ENCODE results near the gene OR1A1.
"Not testable (repeated sequence)": the region's sequence is repeated elsewhere in the genome, so short reads cannot be mapped to it uniquely, and the experiment has no call there.

OR1A1 gene

DNA sequence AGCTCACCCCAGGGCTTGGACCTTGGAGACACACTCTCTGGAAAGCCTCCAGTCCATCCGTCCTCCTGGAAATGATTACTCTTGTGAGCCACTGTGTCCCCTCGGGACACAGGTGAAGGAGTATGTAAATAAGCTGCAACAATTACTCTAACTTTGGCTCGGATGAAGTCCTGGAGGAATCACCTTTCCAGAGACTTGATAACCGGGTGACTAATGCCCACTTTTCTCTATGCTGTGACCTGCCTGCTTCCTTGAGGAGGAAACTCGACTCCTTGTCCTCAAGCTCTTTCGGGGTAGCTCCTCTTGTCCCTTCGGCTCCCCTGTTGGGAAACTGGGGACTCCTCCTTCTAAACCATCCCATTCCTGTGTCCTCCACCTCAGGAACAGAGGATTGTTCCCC, at the start of gene OR1A1:
Gene OR1A1 (plus strand): TSS at position 301 of the 400 bp plus-strand sequence. CDS start 7,954 bp downstream, outside the sequence.
- no peak for DNase-seq (ENCODE audit: low read depth)

DNA sequence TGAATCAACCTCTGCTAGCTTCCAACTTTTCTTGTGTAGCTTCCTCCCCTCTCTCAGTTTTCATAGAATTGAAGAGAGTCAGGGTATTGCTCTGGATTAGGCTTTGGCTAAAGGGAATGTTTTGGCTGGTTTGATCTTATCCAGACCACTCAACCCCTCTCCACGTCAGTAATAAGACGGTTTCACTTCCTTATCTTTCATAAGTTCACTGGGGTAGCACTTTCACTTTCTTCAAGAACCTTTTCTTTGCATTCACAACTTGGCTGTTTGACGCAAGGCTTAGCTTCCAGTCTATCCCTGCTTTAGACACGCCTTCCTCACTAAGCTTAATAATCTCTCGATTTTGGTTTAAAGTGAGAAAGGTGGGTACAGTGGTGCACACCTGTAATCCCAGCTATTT, 39.9 kb upstream of the OR1A1 start:
- no peak for DNase-seq (ENCODE audit: low read depth)

- DNase-seq (ENCODE audit: low read depth), result no peak
Observed at GRCh38 chr17:3189961-3190360, 17.5 kb upstream of the OR1A1 start.

DNA sequence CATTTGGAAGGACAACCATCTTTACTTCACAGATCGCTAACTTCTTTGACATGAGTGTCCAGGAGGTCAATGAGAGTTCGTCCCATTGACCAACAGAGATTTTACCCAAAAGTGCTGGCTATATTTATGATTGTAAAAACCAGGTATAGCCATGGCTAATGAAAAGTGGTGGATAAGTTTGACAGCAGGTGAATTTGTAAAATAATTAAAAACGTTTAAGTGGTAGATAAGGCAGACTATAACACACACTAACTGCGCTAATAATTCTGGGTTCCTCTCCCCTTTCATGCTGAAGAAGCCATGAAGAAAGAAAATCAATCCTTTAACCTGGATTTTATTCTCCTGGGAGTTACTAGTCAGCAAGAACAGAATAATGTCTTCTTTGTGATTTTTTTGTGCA, 10.2 kb upstream of the OR1A1 start, which contains the start of gene OR1A2:
Gene OR1A2 (plus strand): TSS at position 301 of the 400 bp plus-strand sequence. CDS start 0 bp downstream, at position 301.
- DNase-seq (ENCODE audit: low read depth), result no peak

- no peak for DNase-seq (ENCODE audit: low read depth)
Observed at GRCh38 chr17:3208484-3208883, 1.0 kb downstream of the OR1A1 start.

GRCh38 chr17:3213001-3213400, 5.5 kb downstream of the OR1A1 start:
- DNase-seq (ENCODE audit: low read depth), result no peak

GRCh38 chr17:3213587-3213986, 6.1 kb downstream of the OR1A1 start:
- DNase-seq (ENCODE audit: low read depth), result no peak

GRCh38 chr17:3219978-3220377, 12.5 kb downstream of the OR1A1 start:
- DNase-seq (ENCODE audit: low read depth), result not testable (repeated sequence)

DNA sequence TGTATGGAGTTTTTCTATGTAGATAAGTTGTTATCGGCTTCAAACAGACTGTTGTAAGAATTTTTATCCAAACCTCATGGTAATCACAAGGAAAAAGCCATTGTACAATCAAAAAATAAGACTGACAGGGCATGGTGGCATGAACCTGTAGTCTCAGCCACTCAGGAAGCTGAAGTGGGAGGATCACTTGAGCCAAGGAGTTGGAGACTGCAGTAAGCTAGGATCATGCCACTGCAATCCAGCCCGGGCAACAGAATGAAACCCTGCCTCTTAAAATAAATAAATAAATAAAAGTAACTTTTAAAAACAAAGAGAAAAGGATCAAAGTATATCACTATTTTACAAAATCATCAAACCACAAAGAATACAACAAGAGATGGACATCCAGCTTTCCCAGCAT, 14.4 kb downstream of the OR1A1 start:
- DNase-seq (ENCODE audit: low read depth), result peak; percentile 33

GRCh38 chr17:3222505-3222904, 15.0 kb downstream of the OR1A1 start:
- peak; percentile 2 for DNase-seq (ENCODE audit: low read depth)

- DNase-seq (ENCODE audit: low read depth), result not testable (repeated sequence)
Observed at GRCh38 chr17:3224721-3225352, 17.4 kb downstream of the OR1A1 start.

DNA sequence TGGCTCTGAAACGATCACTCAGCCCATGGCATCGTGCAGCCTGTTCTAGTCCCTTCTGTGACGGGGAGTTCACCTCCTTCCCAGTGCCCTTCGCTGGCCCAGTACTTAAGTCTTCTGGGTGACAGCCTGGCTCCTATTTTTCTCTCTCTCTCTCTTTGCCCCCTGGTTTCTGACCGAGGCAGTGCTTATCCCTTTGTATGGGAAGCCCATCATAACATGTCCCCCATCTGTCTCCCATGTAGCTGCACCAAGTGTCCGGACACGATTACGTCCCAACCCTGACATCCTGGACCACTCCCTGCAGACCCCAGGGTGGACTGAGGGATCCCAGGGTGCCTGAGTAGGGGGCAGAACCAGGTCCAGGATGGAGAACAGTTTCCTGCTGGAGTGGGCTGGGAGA, 24.8 kb downstream of the OR1A1 start:
- not testable (repeated sequence) for DNase-seq (ENCODE audit: low read depth)

GRCh38 chr17:3238685-3239084, 31.2 kb downstream of the OR1A1 start:
- DNase-seq (ENCODE audit: low read depth), result not testable (repeated sequence)

DNA sequence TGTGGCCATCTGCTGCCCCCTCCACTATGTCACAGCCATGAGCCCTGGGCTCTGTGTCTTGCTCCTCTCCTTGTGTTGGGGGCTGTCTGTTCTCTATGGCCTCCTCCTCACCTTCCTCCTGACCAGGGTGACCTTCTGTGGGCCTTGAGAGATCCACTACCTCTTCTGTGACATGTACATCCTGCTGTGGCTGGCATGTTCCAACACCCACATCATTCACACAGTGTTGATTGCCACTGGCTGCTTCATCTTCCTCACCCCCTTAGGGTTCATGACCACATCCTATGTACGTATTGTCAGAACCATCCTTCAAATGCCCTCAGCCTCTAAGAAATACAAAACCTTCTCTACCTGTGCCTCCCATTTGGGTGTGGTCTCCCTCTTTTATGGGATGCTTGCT, 33.6 kb downstream of the OR1A1 start:
- DNase-seq (ENCODE audit: low read depth), result not testable (repeated sequence)

GRCh38 chr17:3244841-3245240, 37.4 kb downstream of the OR1A1 start:
- not testable (repeated sequence) for DNase-seq (ENCODE audit: low read depth)

DNA sequence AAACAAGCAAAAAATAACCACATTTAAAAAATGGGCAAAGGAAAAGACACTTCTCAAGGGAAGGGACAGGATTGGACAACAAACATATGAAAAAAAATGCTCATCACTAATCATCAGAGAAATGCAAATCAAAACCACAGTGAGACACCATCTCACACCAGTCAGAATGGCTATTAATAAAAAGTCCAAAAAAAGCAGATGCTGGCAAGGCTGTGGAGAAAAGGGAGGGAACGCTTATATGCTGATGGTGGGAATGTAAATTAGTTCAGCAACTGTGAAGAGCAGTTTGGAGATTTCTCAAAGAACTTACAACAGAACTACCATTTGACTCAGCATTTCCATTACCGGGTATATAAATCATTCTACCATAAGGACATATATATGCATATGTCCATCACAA, 41.5 kb downstream of the OR1A1 start:
- DNase-seq (ENCODE audit: low read depth), result not testable (repeated sequence)

DNA sequence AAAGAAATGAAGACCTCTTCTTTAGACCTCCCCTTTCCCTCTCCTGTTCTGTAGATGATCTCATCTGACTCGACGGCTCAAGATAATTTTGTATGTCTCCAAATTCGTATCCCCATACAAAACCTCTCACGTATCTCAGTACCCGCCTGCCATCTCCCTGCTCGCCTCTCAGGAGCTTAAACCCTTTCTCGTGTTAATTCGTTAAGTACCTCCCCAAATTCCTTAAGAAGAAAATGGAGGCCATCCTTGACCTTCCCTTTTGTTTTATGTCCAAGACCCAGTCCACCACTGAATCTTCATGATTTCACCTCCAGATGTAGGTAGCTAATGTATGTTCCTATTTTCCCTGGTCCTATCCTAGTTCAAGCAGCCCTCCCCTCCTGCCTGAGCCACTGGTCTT, 49.1 kb downstream of the OR1A1 start:
- DNase-seq (ENCODE audit: low read depth), result no peak

DNA sequence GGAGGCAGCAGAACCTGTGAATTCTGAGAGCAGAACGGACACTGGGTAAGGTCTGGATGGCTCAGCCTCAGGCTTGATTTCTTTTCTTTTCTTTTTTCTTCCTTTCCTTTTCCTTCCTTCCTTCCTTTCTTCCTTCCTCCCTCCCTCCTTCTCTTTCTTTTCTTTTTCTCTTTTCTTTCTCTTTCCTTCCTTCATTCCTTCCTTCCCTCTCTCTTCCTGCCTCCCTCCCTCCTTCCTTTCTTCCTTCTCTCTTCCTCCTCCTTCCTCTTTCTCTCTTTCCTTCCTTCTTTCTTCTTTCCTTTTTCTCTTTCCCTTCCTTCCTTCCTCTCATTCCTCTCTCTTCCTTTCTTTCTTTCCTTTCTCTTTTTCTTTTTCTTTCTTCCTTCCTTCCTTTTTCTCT, 52.7 kb downstream of the OR1A1 start:
- DNase-seq (ENCODE audit: low read depth), result no peak

DNA sequence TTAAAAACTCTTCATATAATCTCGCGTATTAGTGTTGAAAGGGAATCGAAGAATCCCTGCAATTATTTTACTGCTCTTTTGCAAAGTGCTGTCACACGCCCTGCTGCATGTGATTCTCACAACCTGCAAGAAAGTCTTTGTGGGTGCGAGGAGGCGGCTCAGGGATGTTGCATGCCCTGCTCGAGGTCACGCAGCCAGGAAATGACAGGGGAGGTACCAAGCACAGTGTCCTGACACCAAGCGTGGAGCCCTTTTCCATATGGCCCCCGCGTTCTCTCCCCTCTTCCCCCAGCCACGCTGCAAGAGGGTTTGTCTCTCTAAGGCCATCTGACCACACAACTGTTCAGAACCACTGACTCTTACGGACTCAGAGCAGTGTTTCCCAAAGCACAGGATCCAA, 53.1 kb downstream of the OR1A1 start:
- no peak for DNase-seq (ENCODE audit: low read depth)

Data from CMK (cell line).